ENCODE data around the gene SLC30A3.

- no peak for TF ChIP-seq POLR2A (IDR thresholded peaks at IDR 0.05)
- TF ChIP-seq CTCF (IDR thresholded peaks at IDR 0.05): no peak
Observed at GRCh38 chr2:27204566-27204965, 58.3 kb downstream of the SLC30A3 start.

Data from testis (tissue), 2 donors.